GM12872 (cell line): ENCODE data around the gene KIR3DL1.
"Not testable (repeated sequence)": the region's sequence is repeated elsewhere in the genome, so short reads cannot be mapped to it uniquely, and the experiment has no call there.

Source experiments
- TF ChIP-seq, protein P1 (sequence below): IDR thresholded peaks from 3 replicates; pipeline ENCODE4 v1.5.1; 2011; ENCODE audit warnings: low read depth, mild to moderate bottlenecking, low read length, moderate library complexity; ENCODE audit not compliant: insufficient read depth

Gene KIR3DL1

DNA sequence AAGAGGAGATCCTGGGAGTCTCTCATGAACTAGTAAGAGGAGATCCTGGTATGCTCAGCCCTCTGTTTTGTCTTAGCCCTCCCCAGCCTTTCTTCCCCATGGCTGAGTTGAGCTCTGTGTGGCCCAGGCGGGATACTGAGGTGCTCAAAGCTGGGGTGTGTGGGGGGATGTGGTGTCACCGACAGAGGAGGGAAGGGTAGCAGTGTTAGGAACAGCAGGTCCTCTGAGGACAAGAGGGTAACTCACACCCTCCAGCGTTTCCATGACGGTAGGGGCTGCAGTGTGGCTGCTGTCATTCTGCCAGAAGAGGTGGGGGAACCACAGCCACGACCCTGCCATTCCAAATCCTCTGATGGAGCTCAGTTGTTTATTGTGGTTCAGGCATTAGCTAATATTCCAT is 12.2 kb upstream of the KIR3DL1 start:
- TF ChIP-seq, protein P1, sequence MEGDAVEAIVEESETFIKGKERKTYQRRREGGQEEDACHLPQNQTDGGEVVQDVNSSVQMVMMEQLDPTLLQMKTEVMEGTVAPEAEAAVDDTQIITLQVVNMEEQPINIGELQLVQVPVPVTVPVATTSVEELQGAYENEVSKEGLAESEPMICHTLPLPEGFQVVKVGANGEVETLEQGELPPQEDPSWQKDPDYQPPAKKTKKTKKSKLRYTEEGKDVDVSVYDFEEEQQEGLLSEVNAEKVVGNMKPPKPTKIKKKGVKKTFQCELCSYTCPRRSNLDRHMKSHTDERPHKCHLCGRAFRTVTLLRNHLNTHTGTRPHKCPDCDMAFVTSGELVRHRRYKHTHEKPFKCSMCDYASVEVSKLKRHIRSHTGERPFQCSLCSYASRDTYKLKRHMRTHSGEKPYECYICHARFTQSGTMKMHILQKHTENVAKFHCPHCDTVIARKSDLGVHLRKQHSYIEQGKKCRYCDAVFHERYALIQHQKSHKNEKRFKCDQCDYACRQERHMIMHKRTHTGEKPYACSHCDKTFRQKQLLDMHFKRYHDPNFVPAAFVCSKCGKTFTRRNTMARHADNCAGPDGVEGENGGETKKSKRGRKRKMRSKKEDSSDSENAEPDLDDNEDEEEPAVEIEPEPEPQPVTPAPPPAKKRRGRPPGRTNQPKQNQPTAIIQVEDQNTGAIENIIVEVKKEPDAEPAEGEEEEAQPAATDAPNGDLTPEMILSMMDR: no peak

DNA sequence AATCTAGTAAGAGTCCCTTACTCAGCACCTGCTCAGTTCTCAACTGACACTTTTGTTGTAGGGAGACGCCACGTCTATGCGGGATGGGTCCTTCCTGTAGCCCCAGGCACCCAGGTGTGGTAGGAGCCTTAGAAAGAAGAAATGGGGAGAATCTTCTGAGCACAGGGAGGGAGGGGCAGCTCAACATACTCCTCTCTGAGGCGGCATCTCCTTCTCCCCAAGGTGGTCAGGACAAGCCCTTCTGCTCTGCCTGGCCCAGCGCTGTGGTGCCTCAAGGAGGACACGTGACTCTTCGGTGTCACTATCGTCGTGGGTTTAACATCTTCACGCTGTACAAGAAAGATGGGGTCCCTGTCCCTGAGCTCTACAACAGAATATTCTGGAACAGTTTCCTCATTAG is 11.7 kb upstream of the KIR3DL1 start:
- TF ChIP-seq, protein P1: no peak

DNA sequence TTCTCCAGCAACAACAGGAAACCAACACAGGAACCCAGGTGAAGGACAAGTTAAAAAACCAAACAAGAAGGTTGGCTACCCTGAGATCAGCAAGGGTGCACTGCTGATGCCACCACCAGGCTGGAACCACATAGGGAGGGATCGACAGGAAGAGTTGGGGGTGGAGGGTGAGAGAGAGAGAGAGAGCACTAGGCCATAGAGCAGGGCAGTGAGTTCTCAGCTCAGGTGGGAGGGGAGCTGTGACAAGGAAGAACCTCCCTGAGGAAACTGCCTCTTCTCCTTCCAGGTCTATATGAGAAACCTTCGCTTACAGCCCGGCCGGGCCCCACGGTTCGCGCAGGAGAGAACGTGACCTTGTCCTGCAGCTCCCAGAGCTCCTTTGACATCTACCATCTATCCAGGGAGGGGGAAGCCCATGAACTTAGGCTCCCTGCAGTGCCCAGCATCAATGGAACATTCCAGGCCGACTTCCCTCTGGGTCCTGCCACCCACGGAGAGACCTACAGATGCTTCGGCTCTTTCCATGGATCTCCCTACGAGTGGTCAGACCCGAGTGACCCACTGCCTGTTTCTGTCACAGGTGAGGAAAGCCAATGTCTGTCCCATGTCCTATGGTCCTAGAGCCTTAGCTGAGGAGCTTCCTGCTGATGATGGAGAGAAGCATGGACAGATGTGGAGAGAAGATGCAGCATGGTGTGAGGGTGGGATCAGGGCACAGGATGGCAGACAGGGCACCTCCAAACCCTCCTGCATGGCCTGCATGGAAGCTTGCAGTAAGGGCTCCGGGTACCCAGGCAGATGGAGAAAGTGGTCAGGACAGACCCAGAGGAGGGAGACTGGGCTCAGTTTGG is 10.4 kb upstream of the KIR3DL1 start:
- TF ChIP-seq, protein P1: no peak

DNA sequence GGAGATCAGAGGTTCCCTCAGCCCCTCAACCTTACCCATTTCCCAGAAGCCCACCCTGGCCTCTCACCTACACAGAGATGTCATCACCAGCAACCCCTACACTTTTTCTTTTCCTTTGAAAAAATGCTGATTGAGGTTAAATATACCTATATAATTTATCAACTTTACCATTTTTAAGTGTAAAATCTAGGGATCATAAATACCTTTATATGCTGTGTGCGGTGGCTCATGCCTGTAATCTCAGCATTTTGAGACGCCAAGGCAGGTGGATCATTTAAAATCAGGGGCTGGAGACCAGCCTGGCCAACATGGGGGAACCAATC is 9.8 kb upstream of the KIR3DL1 start:
- TF ChIP-seq, protein P1: no peak

DNA sequence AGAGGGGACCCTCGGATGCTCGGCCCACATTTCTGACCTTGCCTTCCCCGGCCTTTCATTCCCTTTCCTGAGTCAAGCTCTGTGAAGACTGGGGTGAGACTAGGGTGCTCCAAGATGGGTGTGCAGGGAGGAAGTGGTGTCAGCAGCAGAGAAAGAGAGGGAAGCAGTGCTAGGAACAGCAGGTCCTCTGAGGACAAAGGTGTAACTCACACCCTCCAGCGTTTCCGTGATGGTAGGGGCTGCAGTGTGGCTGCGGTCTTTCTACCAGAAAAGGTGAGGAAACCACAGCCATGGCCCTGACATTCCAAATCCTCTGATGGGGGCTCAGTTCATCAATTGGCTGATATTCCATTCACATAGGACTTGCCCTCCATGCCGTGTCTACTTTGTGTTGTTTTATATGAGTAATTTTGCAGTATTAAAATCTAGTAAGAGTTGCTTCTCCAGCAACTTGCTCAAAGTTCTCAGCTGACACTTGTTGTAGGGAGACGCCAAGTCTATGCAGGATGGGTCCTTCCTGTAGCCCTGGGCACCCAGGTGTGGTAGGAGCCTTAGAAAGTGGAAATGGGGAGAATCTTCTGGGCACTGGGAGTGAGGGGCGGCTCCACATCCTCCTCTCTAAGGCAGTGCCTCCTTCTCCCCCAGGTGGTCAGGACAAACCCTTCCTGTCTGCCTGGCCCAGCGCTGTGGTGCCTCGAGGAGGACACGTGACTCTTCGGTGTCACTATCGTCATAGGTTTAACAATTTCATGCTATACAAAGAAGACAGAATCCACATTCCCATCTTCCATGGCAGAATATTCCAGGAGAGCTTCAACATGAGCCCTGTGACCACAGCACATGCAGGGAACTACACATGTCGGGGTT is 1.6 kb downstream of the KIR3DL1 start:
- TF ChIP-seq, protein P1: no peak

DNA sequence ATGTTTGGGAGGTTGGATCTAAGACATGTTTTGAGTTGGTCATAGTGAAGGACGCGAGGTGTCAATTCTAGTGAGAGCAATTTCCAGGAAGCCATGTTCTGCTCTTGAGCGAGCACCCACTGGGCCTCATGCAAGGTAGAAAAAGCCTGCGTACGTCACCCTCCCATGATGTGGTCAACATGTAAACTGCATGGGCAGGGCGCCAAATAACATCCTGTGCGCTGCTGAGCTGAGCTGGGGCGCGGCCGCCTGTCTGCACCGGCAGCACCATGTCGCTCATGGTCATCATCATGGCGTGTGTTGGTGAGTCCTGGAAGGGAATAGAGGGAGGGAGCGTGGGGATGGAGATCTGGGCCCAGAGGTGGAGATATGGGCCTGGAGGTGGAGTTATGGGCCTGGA is 16.2 kb downstream of the KIR3DL1 start, which contains the start of gene KIR2DS4:
KIR2DS4 (plus strand) TSS at position 181 of the 400 bp plus-strand sequence.
- TF ChIP-seq, protein P1: not testable (repeated sequence)

DNA sequence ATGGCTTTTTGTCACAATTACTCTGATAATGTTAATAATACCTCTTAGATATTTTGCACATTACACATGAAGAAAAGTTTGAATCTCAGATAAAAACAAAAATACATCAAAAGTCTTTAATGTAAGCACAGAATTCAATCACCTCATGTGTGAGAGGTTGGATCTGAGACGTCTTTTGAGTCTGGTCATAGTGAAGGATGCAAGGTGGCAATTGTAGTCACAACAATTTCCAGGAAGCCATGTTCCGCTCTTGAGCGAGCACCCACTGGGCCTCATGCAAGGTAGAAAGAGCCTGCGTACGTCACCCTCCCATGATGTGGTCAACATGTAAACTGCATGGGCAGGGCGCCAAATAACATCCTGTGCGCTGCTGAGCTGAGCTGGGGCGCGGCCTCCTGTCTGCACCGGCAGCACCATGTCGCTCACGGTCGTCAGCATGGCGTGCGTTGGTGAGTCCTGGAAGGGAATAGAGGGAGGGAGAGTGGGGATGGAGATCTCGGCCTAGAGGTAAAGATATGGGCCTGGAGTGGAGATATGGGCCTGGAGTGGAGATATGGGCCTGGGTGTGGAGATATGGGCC is 33.9 kb downstream of the KIR3DL1 start, which contains the start of gene KIR3DL2:
KIR3DL2 (plus strand) TSS at position 383 of the 580 bp plus-strand sequence; CDS start at position 416, 33 bp downstream.
- TF ChIP-seq, protein P1: not testable (repeated sequence)
